A673 (cell line): ENCODE measurements around the gene CCDC102B. TPM values are rescaled to one million over a fixed set of nuclear protein-coding genes. Genes with fewer than 3 reads are reported as not detected.

Experiments
- BruUV-seq: library from RNA; stranded (reverse); fragments of 400-500 nt; replicated peaks from 2 replicates; lab custom pipeline; 2021; lab: Mats Ljungman, UMichigan
- CTCF ChIA-PET: fragments of 300-600 bp; sonication (Branson Sonifier 250); formaldehyde crosslinking; loops from one replicate; lab custom pipeline; 2022; ENCODE audit warnings: antibody characterized with exemption; lab: Charles Lee
- POLR2A ChIA-PET: fragments of 300-600 bp; sonication (Branson Sonifier 250); formaldehyde crosslinking; loops from one replicate; lab custom pipeline; 2022; ENCODE audit warnings: antibody characterized with exemption; ENCODE audit not compliant: low non-redundant PET; lab: Charles Lee
- DNase-seq: peaks from one replicate; pipeline ENCODE4 v3.0.0-alpha.2; 2015; ENCODE audit warnings: low spot score
- H3K27ac ChIP-seq: fragments of 200-600 bp; sonication (generic); 2 replicates; pipeline ENCODE4 v1.5.1; 2016; ENCODE audit warnings: mixed run types, low read depth, mild to moderate bottlenecking, mixed read lengths, antibody characterized with exemption, low read length; ENCODE audit not compliant: poor library complexity, severe bottlenecking
- H3K27me3 ChIP-seq: fragments of 200-600 bp; sonication (generic); replicated peaks from 2 replicates; pipeline ENCODE4 v1.6.1; 2017; ENCODE audit warnings: mixed run types, low read depth, mild to moderate bottlenecking, mixed read lengths, antibody characterized with exemption, low read length; ENCODE audit not compliant: insufficient read depth, poor library complexity
- H3K36me3 ChIP-seq: fragments of 200-600 bp; sonication (generic); 2 replicates; pipeline ENCODE4 v1.6.1; 2016; ENCODE audit warnings: mixed run types, mild to moderate bottlenecking, mixed read lengths, antibody characterized with exemption, low read length; ENCODE audit not compliant: insufficient read depth, poor library complexity, severe bottlenecking
- H3K4me1 ChIP-seq: fragments of 200-600 bp; sonication (generic); 2 replicates; pipeline ENCODE4 v1.6.1; 2017; ENCODE audit warnings: mixed run types, mild to moderate bottlenecking, mixed read lengths, antibody characterized with exemption, low read length; ENCODE audit not compliant: insufficient read depth, poor library complexity, severe bottlenecking
- H3K4me3 ChIP-seq: fragments of 200-600 bp; sonication (generic); 2 replicates; pipeline ENCODE4 v1.5.1; 2016; ENCODE audit warnings: low read depth, mixed run types, mild to moderate bottlenecking, mixed read lengths, low read length; ENCODE audit not compliant: poor library complexity, severe bottlenecking
- H3K9me3 ChIP-seq: fragments of 200-600 bp; sonication (generic); 2 replicates; pipeline ENCODE4 v1.6.1; 2016; ENCODE audit warnings: mixed run types, low read depth, mild to moderate bottlenecking, mixed read lengths, antibody characterized with exemption, low read length; ENCODE audit not compliant: poor library complexity, severe bottlenecking
- EZH2 ChIP-seq: fragments of 200-600 bp; sonication (generic); IDR thresholded peaks from 2 replicates; pipeline ENCODE4 v1.6.1; 2017; ENCODE audit warnings: borderline replicate concordance, low read depth, mild to moderate bottlenecking, mixed read lengths, antibody characterized with exemption, low read length; ENCODE audit not compliant: poor library complexity, severe bottlenecking
- intact Hi-C: fragments of 100-400 bp; cut with micrococcal nuclease; formaldehyde crosslinking; loops from one replicate; pipeline ENCODE4 v1.10.0; 2022; ENCODE audit not compliant: unreplicated experiment
- total RNA-seq: library from RNA; stranded (reverse); gene quantifications from 2 replicates; pipeline ENCODE4 v1.2.3, GENCODE V29; 2021
- TF ChIP-seq, protein P1 (sequence below): fragments of 300-800, 200-600 bp; sonication (generic); conservative IDR thresholded peaks from 2 replicates; pipeline ENCODE4 v1.5.1; 2017; ENCODE audit warnings: low read depth, mild to moderate bottlenecking, antibody characterized with exemption, low read length, moderate library complexity, mixed read lengths

Gene CCDC102B
- total RNA-seq, 1 experiment from 2014 or later: 12.5 TPM

DNA sequence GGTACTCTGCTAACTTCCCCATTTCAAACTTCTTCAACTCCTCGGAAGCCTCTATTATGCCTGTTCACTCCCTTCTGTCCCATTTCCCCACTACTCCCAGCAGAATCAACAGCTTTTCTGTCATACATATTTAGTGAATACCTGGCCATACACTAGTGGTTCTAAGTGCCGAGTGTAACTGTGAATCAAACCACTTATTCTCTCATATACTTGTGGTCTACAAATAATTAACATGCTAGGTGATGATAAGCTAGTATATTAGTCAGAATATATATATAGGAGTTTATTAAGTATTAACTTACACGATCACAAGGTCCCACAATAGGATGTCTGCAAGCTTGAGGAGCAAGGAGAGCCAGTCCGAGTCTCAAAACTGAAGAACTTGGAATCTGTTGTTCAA is 150.7 kb downstream of the CCDC102B start:
- H3K27me3 ChIP-seq: no peaks in the 10 kb centered on the region
- H3K9me3 ChIP-seq: no peaks in the 10 kb centered on the region
- H3K4me1 ChIP-seq: no peaks in the 10 kb centered on the region
- ChIA-PET POLR2A (no interaction called here), CTCF (no interaction called here)
- no peak overlapping the region for H3K4me3 ChIP-seq
- no peak for TF ChIP-seq EZH2
- TF ChIP-seq, protein P1, sequence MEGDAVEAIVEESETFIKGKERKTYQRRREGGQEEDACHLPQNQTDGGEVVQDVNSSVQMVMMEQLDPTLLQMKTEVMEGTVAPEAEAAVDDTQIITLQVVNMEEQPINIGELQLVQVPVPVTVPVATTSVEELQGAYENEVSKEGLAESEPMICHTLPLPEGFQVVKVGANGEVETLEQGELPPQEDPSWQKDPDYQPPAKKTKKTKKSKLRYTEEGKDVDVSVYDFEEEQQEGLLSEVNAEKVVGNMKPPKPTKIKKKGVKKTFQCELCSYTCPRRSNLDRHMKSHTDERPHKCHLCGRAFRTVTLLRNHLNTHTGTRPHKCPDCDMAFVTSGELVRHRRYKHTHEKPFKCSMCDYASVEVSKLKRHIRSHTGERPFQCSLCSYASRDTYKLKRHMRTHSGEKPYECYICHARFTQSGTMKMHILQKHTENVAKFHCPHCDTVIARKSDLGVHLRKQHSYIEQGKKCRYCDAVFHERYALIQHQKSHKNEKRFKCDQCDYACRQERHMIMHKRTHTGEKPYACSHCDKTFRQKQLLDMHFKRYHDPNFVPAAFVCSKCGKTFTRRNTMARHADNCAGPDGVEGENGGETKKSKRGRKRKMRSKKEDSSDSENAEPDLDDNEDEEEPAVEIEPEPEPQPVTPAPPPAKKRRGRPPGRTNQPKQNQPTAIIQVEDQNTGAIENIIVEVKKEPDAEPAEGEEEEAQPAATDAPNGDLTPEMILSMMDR: no peak
- intact Hi-C loops: no loop called here
- H3K27ac ChIP-seq: no peak overlapping the region
- no TSS peak for BruUV-seq
- DNase-seq: no peak
- no peaks in the 10 kb centered on the region for H3K36me3 ChIP-seq

DNA sequence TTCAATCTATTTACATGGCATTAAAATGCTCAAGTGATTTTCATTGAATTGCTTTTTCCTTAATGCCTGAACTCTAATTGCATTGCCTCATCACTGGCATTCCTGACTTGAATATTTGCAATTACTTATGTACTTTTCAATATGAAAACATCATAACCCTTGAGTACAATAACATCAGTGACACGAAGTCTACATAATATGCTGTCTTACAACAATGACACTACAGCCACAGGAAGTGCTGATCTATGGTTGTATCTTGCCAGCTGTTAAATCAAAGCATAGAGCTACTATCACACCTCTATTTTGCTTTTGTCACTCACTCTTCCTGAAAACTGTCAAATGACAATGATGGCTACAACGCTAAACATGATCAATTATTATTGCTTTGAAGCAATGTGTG is 156.9 kb downstream of the CCDC102B start:
- no peak overlapping the region for H3K4me3 ChIP-seq
- intact Hi-C loops: no loop called here
- no peak for DNase-seq
- ChIA-PET CTCF (no interaction called here), POLR2A (no interaction called here)
- H3K4me1 ChIP-seq: no peaks in the 10 kb centered on the region
- no peaks in the 10 kb centered on the region for H3K27me3 ChIP-seq
- no peaks in the 10 kb centered on the region for H3K36me3 ChIP-seq
- no peak overlapping the region for H3K27ac ChIP-seq
- no peak for TF ChIP-seq EZH2
- TF ChIP-seq, protein P1: no peak
- no peaks in the 10 kb centered on the region for H3K9me3 ChIP-seq
- BruUV-seq: no TSS peak

DNA sequence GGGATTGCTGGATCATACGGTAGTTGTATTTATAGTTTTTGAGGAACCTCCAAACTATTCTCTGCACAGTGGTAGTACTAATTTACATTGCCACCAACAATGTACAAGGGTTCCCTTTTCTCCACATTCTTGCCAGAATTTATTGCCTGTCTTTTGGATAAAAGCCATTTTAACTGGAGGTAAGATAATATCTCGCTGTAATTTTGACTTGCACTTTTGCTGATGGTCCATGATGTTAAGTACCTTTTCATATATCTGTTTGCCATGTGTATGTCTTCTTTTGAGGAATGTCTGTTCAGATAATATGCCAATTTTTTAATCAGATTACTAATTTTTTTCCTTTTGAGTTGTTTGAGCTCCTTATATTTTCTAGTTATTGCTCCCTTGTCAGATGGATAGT is 158.8 kb downstream of the CCDC102B start:
- POLR2A ChIA-PET: no interaction called here

More for the DNA sequence above, 158.8 kb downstream of the CCDC102B start:
- Histone ChIP-seq H3K27me3 (no peaks in the 10 kb centered on the region), H3K9me3 (no peaks in the 10 kb centered on the region), H3K4me1 (no peaks in the 10 kb centered on the region), H3K36me3 (no peaks in the 10 kb centered on the region), H3K27ac (no peak overlapping the region), H3K4me3 (no peak overlapping the region)
- CTCF ChIA-PET: no interaction called here
- BruUV-seq: no TSS peak
- intact Hi-C loops: no loop called here
- no peak for DNase-seq
- no peak for TF ChIP-seq EZH2
- TF ChIP-seq, protein P1: no peak
